A673 (cell line): ENCODE measurements around the gene ZNF224.

Experiments
- CTCF ChIP-seq: fragments of 300-800, 200-600 bp; sonication (generic); conservative IDR thresholded peaks from 2 replicates; pipeline ENCODE4 v1.5.1; 2017; ENCODE audit warnings: low read depth, mild to moderate bottlenecking, antibody characterized with exemption, low read length, moderate library complexity, mixed read lengths
- EZH2 ChIP-seq: fragments of 200-600 bp; sonication (generic); IDR thresholded peaks from 2 replicates; pipeline ENCODE4 v1.6.1; 2017; ENCODE audit warnings: borderline replicate concordance, low read depth, mild to moderate bottlenecking, mixed read lengths, antibody characterized with exemption, low read length; ENCODE audit not compliant: poor library complexity, severe bottlenecking

GRCh38 chr19:44111910-44112463 lies 17.8 kb downstream of the ZNF224 start:
- TF ChIP-seq CTCF = no peak
- no peak for TF ChIP-seq EZH2
